ENCODE measurements around the gene SLC35B1.
"Not testable (repeated sequence)": the region's sequence is repeated elsewhere in the genome, so short reads cannot be mapped to it uniquely, and the experiment has no call there.

The SLC35B1 gene

DNA sequence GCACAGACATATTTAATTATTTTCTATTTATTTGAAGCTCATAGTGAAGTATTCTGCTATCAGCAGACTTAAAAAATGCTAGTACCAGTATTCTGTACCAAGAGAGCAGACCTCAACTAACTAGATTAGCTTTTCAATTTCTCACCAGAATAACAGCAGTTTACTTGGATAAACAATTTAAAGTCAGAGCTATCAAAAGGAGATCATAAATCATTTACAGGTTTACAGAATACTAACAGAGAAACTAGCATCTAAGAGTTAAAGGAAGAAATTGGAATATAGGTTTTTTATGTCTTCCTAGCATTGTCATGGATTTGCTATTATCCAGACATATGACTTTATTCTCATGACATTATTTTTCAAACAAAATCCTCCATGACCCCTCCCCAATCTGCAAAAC lies 33.3 kb downstream of the SLC35B1 start:
- no peak for DNase-seq
- no peak overlapping the region for H3K14ac ChIP-seq (ENCODE audit: low read length in 2 of 2)

DNA sequence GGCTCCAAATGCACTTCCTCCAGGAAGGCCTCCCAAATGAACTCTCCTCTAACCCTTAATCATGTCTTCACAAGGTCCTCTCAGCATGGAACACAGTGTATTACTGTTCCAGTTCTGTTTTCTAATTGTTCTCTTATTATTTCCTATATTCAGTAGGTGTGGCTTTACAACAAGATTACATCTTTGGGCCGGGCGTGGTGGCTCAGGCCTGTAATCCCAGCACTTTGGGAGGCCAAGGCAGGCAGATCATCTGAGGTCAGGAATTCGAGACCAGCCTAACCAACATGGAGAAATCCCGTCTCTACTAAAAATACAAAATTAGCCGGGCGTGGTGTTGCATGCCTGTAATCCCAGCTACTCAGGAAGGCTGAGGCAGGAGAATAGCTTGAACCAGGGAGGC lies 34.1 kb downstream of the SLC35B1 start:
- H3K4ac ChIP-seq (ENCODE audit: low read depth in 1 of 2, low read length in 2 of 2); H2AK5ac ChIP-seq (ENCODE audit: low read length, severe bottlenecking); H2BK15ac ChIP-seq (ENCODE audit: low read depth, poor library complexity, severe bottlenecking); H3K14ac ChIP-seq (ENCODE audit: low read length in 2 of 2); H2AFZ ChIP-seq (ENCODE audit: low read depth, low read length); H4K91ac ChIP-seq (ENCODE audit: low read length); DNase-seq; H3K9me3 ChIP-seq (ENCODE audit: control insufficient read depth, low read length); H2BK12ac ChIP-seq (ENCODE audit: low read length in 2 of 2); H3K4me2 ChIP-seq (ENCODE audit: low read length, poor library complexity, severe bottlenecking); H2BK120ac ChIP-seq (ENCODE audit: low read depth, low read length); H3K4me3 ChIP-seq (ENCODE audit: insufficient read depth in 1 of 2, low read depth in 1 of 2, low read length in 2 of 2); H3K18ac ChIP-seq (ENCODE audit: low read depth in 1 of 2, low read length in 2 of 2); H3K9ac ChIP-seq (ENCODE audit: low read length); H3K27ac ChIP-seq (ENCODE audit: low read length, poor library complexity, severe bottlenecking); H4K8ac ChIP-seq (ENCODE audit: low read length); H3K4me1 ChIP-seq (ENCODE audit: control insufficient read depth, insufficient read depth, low read depth, low read length); H3K27me3 ChIP-seq (ENCODE audit: control insufficient read depth in 1 of 2, insufficient read depth in 1 of 2, low read length in 2 of 2); H3K23ac ChIP-seq (ENCODE audit: low read length in 2 of 2); H3K79me1 ChIP-seq (replicated peaks; ENCODE audit: low read length, poor library complexity, severe bottlenecking); H2BK5ac ChIP-seq (ENCODE audit: low read depth, low read length, poor library complexity, severe bottlenecking): not testable (repeated sequence)
- WGBS = 97% methylated on average over 4 of the region's 6 CpGs
- H3K36me3 ChIP-seq (ENCODE audit: control insufficient read depth in 1 of 2, insufficient read depth in 2 of 2, low read depth in 1 of 2, low read length in 2 of 2) = peaks cover 0 to 14% of the 10 kb centered on the region in 2 experiments

More for the DNA sequence above, 33.3 kb downstream of the SLC35B1 start:
- Histone ChIP-seq H4K8ac (ENCODE audit: low read length) (no peak overlapping the region), H3K4me2 (ENCODE audit: low read length, poor library complexity, severe bottlenecking) (no peak overlapping the region), H2AK5ac (ENCODE audit: low read length, severe bottlenecking) (no peak overlapping the region), H2BK15ac (ENCODE audit: low read depth, poor library complexity, severe bottlenecking) (no peak overlapping the region), H3K18ac (ENCODE audit: low read depth in 1 of 2, low read length in 2 of 2) (no peak overlapping the region), H4K91ac (ENCODE audit: low read length) (no peak overlapping the region), H2BK120ac (ENCODE audit: low read depth, low read length) (no peak overlapping the region), H3K4me1 (ENCODE audit: control insufficient read depth, insufficient read depth, low read depth, low read length) (peaks cover 3% of the 10 kb centered on the region), H3K4me3 (ENCODE audit: insufficient read depth in 1 of 2, low read depth in 1 of 2, low read length in 2 of 2) (no peak overlapping the region), H3K36me3 (ENCODE audit: control insufficient read depth in 1 of 2, insufficient read depth in 2 of 2, low read depth in 1 of 2, low read length in 2 of 2) (peaks cover 0 to 14% of the 10 kb centered on the region in 2 experiments), H3K27me3 (ENCODE audit: control insufficient read depth in 1 of 2, insufficient read depth in 1 of 2, low read length in 2 of 2) (no peaks in the 10 kb centered on the region), H3K23ac (ENCODE audit: low read length in 2 of 2) (no peak overlapping the region), H3K4ac (ENCODE audit: low read depth in 1 of 2, low read length in 2 of 2) (no peak overlapping the region), H3K9ac (ENCODE audit: low read length) (peak overlapping the region; percentile 36), H2BK12ac (ENCODE audit: low read length in 2 of 2) (no peak overlapping the region), H2BK5ac (ENCODE audit: low read depth, low read length, poor library complexity, severe bottlenecking) (no peak overlapping the region), H3K79me1 (replicated peaks; ENCODE audit: low read length, poor library complexity, severe bottlenecking) (peaks cover 1% of the 10 kb centered on the region), H3K9me3 (ENCODE audit: control insufficient read depth, low read length) (no peaks in the 10 kb centered on the region), H2AFZ (ENCODE audit: low read depth, low read length) (no peak overlapping the region), H3K27ac (ENCODE audit: low read length, poor library complexity, severe bottlenecking) (no peak overlapping the region)

DNA sequence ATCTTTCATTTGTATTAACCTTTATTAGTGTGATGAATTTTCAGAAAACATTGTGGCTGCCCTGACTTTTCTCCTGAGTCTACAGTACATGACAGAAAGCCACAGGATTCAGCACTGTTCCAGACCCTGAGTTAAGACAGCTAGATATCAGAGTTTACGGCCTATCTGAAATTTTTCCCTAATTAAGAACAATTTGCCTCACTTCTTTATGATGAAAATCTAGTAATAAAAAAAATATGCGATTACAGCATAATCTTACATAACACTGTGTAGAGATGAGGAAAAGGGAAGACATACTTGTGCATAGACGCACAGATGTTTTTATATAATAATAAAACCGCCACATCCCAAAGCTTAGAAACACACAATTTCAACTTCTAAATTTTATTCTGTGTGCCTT lies 37.1 kb downstream of the SLC35B1 start:
- peaks cover under 1% of the 10 kb centered on the region for H3K4me1 ChIP-seq (ENCODE audit: control insufficient read depth, insufficient read depth, low read depth, low read length)
- no peak overlapping the region for H3K9ac ChIP-seq (ENCODE audit: low read length)
- no peak overlapping the region for H3K23ac ChIP-seq (ENCODE audit: low read length in 2 of 2)
- no peak overlapping the region for H2AFZ ChIP-seq (ENCODE audit: low read depth, low read length)
- no peak overlapping the region for H4K8ac ChIP-seq (ENCODE audit: low read length)
- H3K14ac ChIP-seq (ENCODE audit: low read length in 2 of 2) = no peak overlapping the region
- H3K18ac ChIP-seq (ENCODE audit: low read depth in 1 of 2, low read length in 2 of 2) = no peak overlapping the region
- H3K27me3 ChIP-seq (ENCODE audit: control insufficient read depth in 1 of 2, insufficient read depth in 1 of 2, low read length in 2 of 2) = no peaks in the 10 kb centered on the region
- no peak overlapping the region for H3K4me3 ChIP-seq (ENCODE audit: insufficient read depth in 1 of 2, low read depth in 1 of 2, low read length in 2 of 2)
- H4K91ac ChIP-seq (ENCODE audit: low read length) = no peak overlapping the region
- H3K4ac ChIP-seq (ENCODE audit: low read depth in 1 of 2, low read length in 2 of 2) = no peak overlapping the region
- 100% methylated on average over 1 of the region's 4 CpGs for WGBS
- no peak for DNase-seq
- no peak overlapping the region for H2BK120ac ChIP-seq (ENCODE audit: low read depth, low read length)
- no peak overlapping the region for H3K27ac ChIP-seq (ENCODE audit: low read length, poor library complexity, severe bottlenecking)
- H2AK5ac ChIP-seq (ENCODE audit: low read length, severe bottlenecking) = no peak overlapping the region
- no peak overlapping the region for H2BK12ac ChIP-seq (ENCODE audit: low read length in 2 of 2)
- H2BK5ac ChIP-seq (ENCODE audit: low read depth, low read length, poor library complexity, severe bottlenecking) = no peak overlapping the region
- no peaks in the 10 kb centered on the region for H3K9me3 ChIP-seq (ENCODE audit: control insufficient read depth, low read length)
- peaks cover 2 to 26% of the 10 kb centered on the region in 2 experiments for H3K36me3 ChIP-seq (ENCODE audit: control insufficient read depth in 1 of 2, insufficient read depth in 2 of 2, low read depth in 1 of 2, low read length in 2 of 2)
- H3K4me2 ChIP-seq (ENCODE audit: low read length, poor library complexity, severe bottlenecking) = no peak overlapping the region
- H2BK15ac ChIP-seq (ENCODE audit: low read depth, poor library complexity, severe bottlenecking) = no peak overlapping the region
- H3K79me1 ChIP-seq (replicated peaks; ENCODE audit: low read length, poor library complexity, severe bottlenecking) = peaks cover 5% of the 10 kb centered on the region

DNA sequence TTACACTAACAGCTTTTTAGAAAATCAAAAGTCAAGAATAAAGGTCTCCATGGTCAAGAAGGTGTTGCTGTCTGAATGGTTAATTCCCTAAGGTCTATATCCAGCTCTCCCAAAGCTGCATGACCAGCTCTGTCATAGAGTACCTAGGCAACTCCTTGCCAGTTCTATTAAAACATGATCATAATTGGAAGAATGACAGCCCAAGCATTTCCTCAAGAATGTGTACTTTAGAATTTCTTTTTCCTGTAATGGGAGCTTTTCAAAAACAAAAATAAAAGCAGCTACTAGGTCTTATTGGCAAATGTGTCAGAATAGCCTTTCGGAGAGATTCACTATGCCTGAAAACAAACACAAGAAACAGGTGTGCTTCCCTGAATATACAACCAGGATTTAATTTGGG lies 37.8 kb downstream of the SLC35B1 start:
- Histone ChIP-seq H2AFZ (ENCODE audit: low read depth, low read length) (no peak overlapping the region), H3K36me3 (ENCODE audit: control insufficient read depth in 1 of 2, insufficient read depth in 2 of 2, low read depth in 1 of 2, low read length in 2 of 2) (peaks cover 2 to 20% of the 10 kb centered on the region in 2 experiments), H3K18ac (ENCODE audit: low read depth in 1 of 2, low read length in 2 of 2) (no peak overlapping the region), H3K9me3 (ENCODE audit: control insufficient read depth, low read length) (no peaks in the 10 kb centered on the region), H2AK5ac (ENCODE audit: low read length, severe bottlenecking) (no peak overlapping the region), H3K4me1 (ENCODE audit: control insufficient read depth, insufficient read depth, low read depth, low read length) (no peaks in the 10 kb centered on the region), H3K4ac (ENCODE audit: low read depth in 1 of 2, low read length in 2 of 2) (no peak overlapping the region), H3K79me1 (replicated peaks; ENCODE audit: low read length, poor library complexity, severe bottlenecking) (peaks cover 5% of the 10 kb centered on the region), H3K27me3 (ENCODE audit: control insufficient read depth in 1 of 2, insufficient read depth in 1 of 2, low read length in 2 of 2) (no peaks in the 10 kb centered on the region), H2BK5ac (ENCODE audit: low read depth, low read length, poor library complexity, severe bottlenecking) (no peak overlapping the region), H4K91ac (ENCODE audit: low read length) (no peak overlapping the region), H4K8ac (ENCODE audit: low read length) (no peak overlapping the region), H3K4me2 (ENCODE audit: low read length, poor library complexity, severe bottlenecking) (no peak overlapping the region), H2BK15ac (ENCODE audit: low read depth, poor library complexity, severe bottlenecking) (no peak overlapping the region), H3K4me3 (ENCODE audit: insufficient read depth in 1 of 2, low read depth in 1 of 2, low read length in 2 of 2) (no peak overlapping the region), H3K23ac (ENCODE audit: low read length in 2 of 2) (no peak overlapping the region), H3K27ac (ENCODE audit: low read length, poor library complexity, severe bottlenecking) (no peak overlapping the region), H2BK120ac (ENCODE audit: low read depth, low read length) (no peak overlapping the region), H2BK12ac (ENCODE audit: low read length in 2 of 2) (no peak overlapping the region), H3K14ac (ENCODE audit: low read length in 2 of 2) (no peak overlapping the region), H3K9ac (ENCODE audit: low read length) (no peak overlapping the region)
- DNase-seq = no peak
- no CpG with 5 or more reads among the region's 1 CpG for WGBS

Measured in mesenchymal stem cell (in vitro differentiated cells and primary cell).